Colonic mucosa (tissue), 4 donors: ENCODE data around the gene HENMT1. TPM values are rescaled to one million over a fixed set of nuclear protein-coding genes. Genes with fewer than 3 reads are reported as not detected.

Experiments
- DNase-seq: peaks from one replicate; pipeline ENCODE4 v3.0.0-alpha.2; 2020
- H3K27ac ChIP-seq: fragments of 200-600 bp; one replicate; pipeline ENCODE4 v1.8.0; 2021
- H3K27me3 ChIP-seq: fragments of 200-600 bp; one replicate; pipeline ENCODE4 v1.8.0; 2021
- H3K36me3 ChIP-seq: fragments of 200-600 bp; one replicate; pipeline ENCODE4 v1.8.0; 2021
- H3K4me1 ChIP-seq: fragments of 200-600 bp; one replicate; pipeline ENCODE4 v1.8.0; 2021; ENCODE audit warnings: mild to moderate bottlenecking
- H3K4me3 ChIP-seq: fragments of 200-600 bp; one replicate; pipeline ENCODE4 v1.8.0; 2021
- H3K9ac ChIP-seq, 2 donors: one replicate each; pipeline ENCODE4 v1.7.0; 2013; ENCODE audit warnings: control low read depth in 2 of 2, low read depth in 2 of 2, low read length in 2 of 2
- H3K9me3 ChIP-seq: fragments of 200-600 bp; one replicate; pipeline ENCODE4 v1.8.0; 2021
- intact Hi-C: fragments of 100-400 bp; cut with DNase I; formaldehyde crosslinking; loops from one replicate; pipeline ENCODE4 v1.14.1; 2022
- total RNA-seq, 2 donors: library from RNA; stranded (reverse); fragmentation: NEBNext Ultra II Directional in 1 of 2; extraction: Animal tissue kit (Norgen Biotek cat#: 25700) in 1 of 2; gene quantifications; one replicate each; pipeline ENCODE4 v1.2.1, GENCODE V29; 2021
- TF ChIP-seq, protein P1 (sequence below): fragments of 200-600 bp; IDR thresholded peaks from one replicate; pipeline ENCODE4 v1.8.0; 2022; ENCODE audit warnings: antibody characterized with exemption, mild to moderate bottlenecking
- donor health status: healthy.
- donor health status: DM: no; HTN: no; CAD: no.
- donor health status: DM: no; HTN: no; CAD: no.

Gene HENMT1
- total RNA-seq, 2 donors from 2014 or later = 3.7 to 10.1 TPM

DNA sequence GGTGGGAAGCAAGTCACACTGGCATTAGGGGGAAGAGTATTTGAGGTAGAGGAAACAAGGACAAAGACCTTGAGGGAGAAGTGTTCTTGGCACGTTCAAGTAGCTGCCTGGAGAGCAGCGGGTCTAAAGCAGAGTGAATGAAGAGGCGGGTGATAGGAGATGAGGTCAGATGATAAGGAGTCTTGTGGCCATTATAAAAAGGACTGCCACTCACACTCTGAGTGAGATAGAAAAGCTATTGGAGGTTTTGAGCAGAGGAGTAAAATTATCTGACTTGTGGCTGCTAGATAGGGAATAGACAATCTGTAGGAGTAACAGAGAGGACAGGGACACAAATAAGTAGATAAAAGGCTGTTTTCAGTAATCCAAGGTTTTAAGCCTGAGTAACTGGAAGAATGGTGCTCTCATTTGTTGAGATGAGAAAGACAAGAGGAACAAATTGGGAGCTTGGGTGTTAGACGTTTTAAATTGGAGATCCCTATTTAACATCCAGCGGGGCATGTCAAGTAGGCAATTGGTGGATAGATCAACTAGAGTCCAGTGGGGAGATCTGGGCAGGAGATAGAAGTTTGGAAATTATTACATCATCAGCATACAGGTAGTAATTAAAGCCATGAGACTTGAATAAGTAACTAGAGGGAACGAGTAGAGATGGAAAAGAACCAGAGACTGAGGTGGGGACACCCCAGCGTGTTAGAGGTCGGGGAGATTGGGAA, 43.7 kb downstream of the HENMT1 start:
- Histone ChIP-seq H3K9ac (no peak overlapping the region), H3K4me1 (no peaks in the 10 kb centered on the region), H3K27ac (no peak overlapping the region), H3K27me3 (no peaks in the 10 kb centered on the region), H3K36me3 (peaks cover 11% of the 10 kb centered on the region), H3K9me3 (no peaks in the 10 kb centered on the region), H3K4me3 (no peak overlapping the region)
- TF ChIP-seq, protein P1, sequence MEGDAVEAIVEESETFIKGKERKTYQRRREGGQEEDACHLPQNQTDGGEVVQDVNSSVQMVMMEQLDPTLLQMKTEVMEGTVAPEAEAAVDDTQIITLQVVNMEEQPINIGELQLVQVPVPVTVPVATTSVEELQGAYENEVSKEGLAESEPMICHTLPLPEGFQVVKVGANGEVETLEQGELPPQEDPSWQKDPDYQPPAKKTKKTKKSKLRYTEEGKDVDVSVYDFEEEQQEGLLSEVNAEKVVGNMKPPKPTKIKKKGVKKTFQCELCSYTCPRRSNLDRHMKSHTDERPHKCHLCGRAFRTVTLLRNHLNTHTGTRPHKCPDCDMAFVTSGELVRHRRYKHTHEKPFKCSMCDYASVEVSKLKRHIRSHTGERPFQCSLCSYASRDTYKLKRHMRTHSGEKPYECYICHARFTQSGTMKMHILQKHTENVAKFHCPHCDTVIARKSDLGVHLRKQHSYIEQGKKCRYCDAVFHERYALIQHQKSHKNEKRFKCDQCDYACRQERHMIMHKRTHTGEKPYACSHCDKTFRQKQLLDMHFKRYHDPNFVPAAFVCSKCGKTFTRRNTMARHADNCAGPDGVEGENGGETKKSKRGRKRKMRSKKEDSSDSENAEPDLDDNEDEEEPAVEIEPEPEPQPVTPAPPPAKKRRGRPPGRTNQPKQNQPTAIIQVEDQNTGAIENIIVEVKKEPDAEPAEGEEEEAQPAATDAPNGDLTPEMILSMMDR = no peak
- intact Hi-C loops = no loop called here
- no peak for DNase-seq

DNA sequence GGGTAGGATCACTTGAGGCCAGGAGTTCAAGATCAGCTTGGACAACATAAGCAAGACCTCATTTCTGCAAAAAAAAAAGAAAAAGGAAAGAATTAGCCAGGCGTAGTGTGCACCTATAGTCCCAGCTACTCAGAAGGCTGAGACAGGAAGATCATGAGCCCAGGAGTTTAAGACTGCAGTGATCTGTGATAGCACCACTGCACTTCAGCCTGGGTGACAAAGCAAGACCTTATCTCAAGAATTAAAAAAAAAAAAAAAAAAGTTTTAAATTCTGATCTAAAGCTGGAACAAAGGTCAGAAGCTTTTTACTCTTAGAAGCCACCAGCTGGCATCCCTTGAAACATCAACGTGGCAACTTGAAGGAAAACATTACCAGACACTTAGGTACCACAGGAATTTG, 45.3 kb downstream of the HENMT1 start:
- no peak for DNase-seq
- Histone ChIP-seq H3K9me3 (no peaks in the 10 kb centered on the region), H3K4me1 (no peaks in the 10 kb centered on the region), H3K4me3 (no peak overlapping the region), H3K27ac (no peak overlapping the region), H3K27me3 (no peaks in the 10 kb centered on the region), H3K9ac (no peak overlapping the region), H3K36me3 (peaks cover 11% of the 10 kb centered on the region)
- intact Hi-C loops = no loop called here
- TF ChIP-seq, protein P1 = no peak

DNA sequence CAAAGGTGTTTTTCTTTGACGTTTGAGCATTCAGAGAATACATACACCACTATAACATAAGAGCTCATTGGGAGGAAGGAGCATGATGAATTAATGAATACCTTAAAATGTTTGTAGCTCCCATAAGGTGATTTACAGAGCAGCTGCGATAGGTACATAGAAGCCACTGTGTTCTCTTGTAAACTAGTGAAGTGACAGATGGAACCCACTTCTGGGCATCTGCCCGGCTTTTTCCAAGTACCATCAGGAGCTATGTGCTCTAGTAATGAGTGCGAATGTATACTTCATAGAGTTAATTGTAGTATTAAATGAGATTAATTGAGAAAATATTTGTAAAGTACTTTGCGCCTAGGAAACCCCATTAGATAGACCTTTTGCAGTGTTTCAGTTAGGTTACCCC, 48.4 kb downstream of the HENMT1 start:
- Histone ChIP-seq H3K27me3 (no peaks in the 10 kb centered on the region), H3K9me3 (no peaks in the 10 kb centered on the region), H3K9ac (no peak overlapping the region), H3K27ac (no peak overlapping the region), H3K4me3 (no peak overlapping the region), H3K4me1 (no peaks in the 10 kb centered on the region), H3K36me3 (peaks cover 11% of the 10 kb centered on the region)
- TF ChIP-seq, protein P1 = no peak
- intact Hi-C loops = no loop called here
- DNase-seq = no peak

DNA sequence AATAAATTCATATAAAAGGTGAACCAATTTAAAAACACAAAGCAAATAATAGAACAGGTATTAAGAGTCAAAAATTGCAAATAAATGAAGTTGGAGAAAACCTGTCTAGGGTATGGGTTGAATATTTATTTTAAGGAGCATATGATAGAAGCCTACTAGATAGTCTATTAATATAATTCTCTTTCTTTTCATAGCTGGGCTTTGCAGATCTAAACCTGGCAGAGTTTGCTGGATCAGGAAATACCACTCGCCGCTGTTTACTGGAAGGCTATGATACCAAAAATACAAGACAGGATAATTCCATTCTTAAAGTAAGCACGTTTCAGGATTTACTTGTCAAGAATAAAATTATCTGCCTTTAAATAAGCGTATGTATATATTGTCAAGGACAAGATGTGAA, 48.9 kb downstream of the HENMT1 start:
- Histone ChIP-seq H3K27ac (no peak overlapping the region), H3K9me3 (no peaks in the 10 kb centered on the region), H3K27me3 (no peaks in the 10 kb centered on the region), H3K9ac (no peak overlapping the region), H3K4me3 (no peak overlapping the region), H3K36me3 (peaks cover 11% of the 10 kb centered on the region), H3K4me1 (no peaks in the 10 kb centered on the region)
- no peak for DNase-seq
- TF ChIP-seq, protein P1 = no peak
- intact Hi-C loops = no loop called here

DNA sequence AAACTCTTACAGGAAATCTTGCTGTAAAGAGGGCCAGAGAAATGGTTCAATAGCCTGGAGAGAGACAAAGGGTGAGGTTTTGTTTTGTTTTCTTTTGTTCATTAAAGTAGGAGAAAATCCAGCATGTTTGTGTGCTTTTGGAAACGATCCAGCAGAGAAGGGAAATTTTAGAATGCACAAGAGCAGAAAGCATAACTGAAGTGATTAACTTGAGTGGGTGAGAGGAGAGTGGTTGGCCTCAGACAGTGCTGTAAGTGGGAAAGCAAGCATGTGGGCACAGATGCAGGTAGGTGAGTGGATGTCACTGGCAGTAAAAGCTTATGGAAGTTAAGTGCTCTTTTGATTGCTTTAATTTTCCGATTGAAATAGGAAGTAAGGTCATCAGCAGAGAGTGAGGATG, 50.8 kb downstream of the HENMT1 start:
- Histone ChIP-seq H3K9me3 (no peaks in the 10 kb centered on the region), H3K9ac (no peak overlapping the region), H3K4me3 (no peak overlapping the region), H3K27ac (no peak overlapping the region), H3K36me3 (peaks cover 11% of the 10 kb centered on the region), H3K27me3 (no peaks in the 10 kb centered on the region), H3K4me1 (no peaks in the 10 kb centered on the region)
- intact Hi-C loops = no loop called here
- no peak for DNase-seq
- TF ChIP-seq, protein P1 = no peak
